ENCODE data around the gene PPCDC.

The PPCDC gene

GRCh38 chr15:75023181-75023871, at the start of gene PPCDC:
PPCDC (plus strand) TSS chr15:75023590; CDS start chr15:75028319, 4,729 bp downstream.
- peak; percentile 99 for DNase-seq

- DNase-seq = peak; percentile 15
These were observed 47.2 kb upstream of the PPCDC start for GRCh38 chr15:74976159-74976558.

- peak; percentile 74 for DNase-seq
These were observed 45.8 kb upstream of the PPCDC start for GRCh38 chr15:74977599-74977998.

- DNase-seq = no peak
These were observed 45.3 kb upstream of the PPCDC start for GRCh38 chr15:74978077-74978476.

- DNase-seq = no peak
These were observed 44.9 kb upstream of the PPCDC start for GRCh38 chr15:74978503-74978902.

GRCh38 chr15:74982183-74982582, 41.2 kb upstream of the PPCDC start:
- no peak for DNase-seq

- DNase-seq = no peak
These were observed 39.6 kb upstream of the PPCDC start for GRCh38 chr15:74983725-74984231.

- DNase-seq = peak; percentile 83
These were observed 35.2 kb upstream of the PPCDC start for GRCh38 chr15:74988007-74988800.

- no peak for DNase-seq
These were observed 33.9 kb upstream of the PPCDC start for GRCh38 chr15:74989527-74989926.

GRCh38 chr15:74992619-74993018, 30.8 kb upstream of the PPCDC start:
- DNase-seq = peak; percentile 58

- DNase-seq = peak; percentile 38
These were observed 29.2 kb upstream of the PPCDC start for GRCh38 chr15:74994236-74994635.

GRCh38 chr15:74994685-74995084, 28.7 kb upstream of the PPCDC start:
- DNase-seq = no peak

GRCh38 chr15:74995182-74995778, 28.1 kb upstream of the PPCDC start, which contains the start of gene SCAMP5:
SCAMP5 (plus strand) TSS chr15:74995563; CDS start chr15:75011840, 16,277 bp downstream.
- peak; percentile 99 for DNase-seq

GRCh38 chr15:74995779-74996765, 27.3 kb upstream of the PPCDC start:
- peak; percentile 92 for DNase-seq

GRCh38 chr15:74997141-74997540, 26.2 kb upstream of the PPCDC start:
- DNase-seq = peak; percentile 96

- no peak for DNase-seq
These were observed 25.8 kb upstream of the PPCDC start for GRCh38 chr15:74997543-74997942.

GRCh38 chr15:75001310-75001709, 22.1 kb upstream of the PPCDC start:
- no peak for DNase-seq

- no peak for DNase-seq
These were observed 21.0 kb upstream of the PPCDC start for GRCh38 chr15:75002398-75002797.

GRCh38 chr15:75007216-75007615, 16.2 kb upstream of the PPCDC start:
- DNase-seq = no peak

- no peak for DNase-seq
These were observed 15.2 kb upstream of the PPCDC start for GRCh38 chr15:75008221-75008625.

- no peak for DNase-seq
These were observed 14.6 kb upstream of the PPCDC start for GRCh38 chr15:75008629-75009326.

GRCh38 chr15:75016431-75016830, 7.0 kb upstream of the PPCDC start:
- DNase-seq = no peak
